Parathyroid adenoma (tissue), 2 donors: Measurements from ENCODE around the gene HBB.

Experiments used
- H2AFZ ChIP-seq: fragments of 300-600 bp; sonication (generic); one replicate; pipeline ENCODE4 v1.7.0; 2017; ENCODE audit warnings: antibody characterized with exemption, mild to moderate bottlenecking
- H3K27ac ChIP-seq: fragments of 300-600 bp; sonication (generic); one replicate; pipeline ENCODE4 v1.7.0; 2017
- H3K27me3 ChIP-seq: fragments of 300-600 bp; sonication (generic); one replicate; pipeline ENCODE4 v1.7.0; 2017; ENCODE audit warnings: low read length; ENCODE audit not compliant: control insufficient read depth, insufficient read depth
- H3K36me3 ChIP-seq: fragments of 300-600 bp; sonication (generic); one replicate; pipeline ENCODE4 v1.7.0; 2017; ENCODE audit warnings: low read length; ENCODE audit not compliant: control insufficient read depth, insufficient read depth
- H3K4me1 ChIP-seq: fragments of 300-600 bp; sonication (generic); one replicate; pipeline ENCODE4 v1.7.0; 2017; ENCODE audit warnings: control low read depth
- H3K4me2 ChIP-seq: fragments of 300-600 bp; sonication (generic); one replicate; pipeline ENCODE4 v1.7.0; 2017; ENCODE audit warnings: low read length
- H3K4me3 ChIP-seq: fragments of 300-600 bp; sonication (generic); one replicate; pipeline ENCODE4 v1.7.0; 2017; ENCODE audit warnings: low read depth, low read length
- H3K79me2 ChIP-seq: fragments of 300-600 bp; sonication (generic); one replicate; pipeline ENCODE4 v1.7.0; 2017; ENCODE audit warnings: control low read depth
- H3K9ac ChIP-seq: fragments of 300-600 bp; sonication (generic); one replicate; pipeline ENCODE4 v1.7.0; 2017; ENCODE audit warnings: mild to moderate bottlenecking
- H3K9me3 ChIP-seq: fragments of 300-600 bp; sonication (generic); one replicate; pipeline ENCODE4 v1.7.0; 2017; ENCODE audit warnings: low read length; ENCODE audit not compliant: control insufficient read depth
- CTCF ChIP-seq: fragments of 300-600 bp; sonication (generic); IDR thresholded peaks from one replicate; pipeline ENCODE4 v1.7.0; 2017; ENCODE audit warnings: antibody characterized with exemption, mild to moderate bottlenecking
- donor health status: primary hyperparathyroidism.

HBB gene

GRCh38 chr11:5226732-5227310, at the start of gene HBB:
TSS of gene HBB (minus strand) at chr11:5227071. CDS start at chr11:5227021, 50 bp downstream.
- no peaks in the 10 kb centered on the region for H3K79me2 ChIP-seq
- no peak within 1 kb of the TSS for H3K4me3 ChIP-seq
- H3K9me3 ChIP-seq, result no peaks in the 10 kb centered on the region
- no peaks in the 10 kb centered on the region for H3K27me3 ChIP-seq
- H3K9ac ChIP-seq, result no peak within 1 kb of the TSS
- no peaks in the 10 kb centered on the region for H3K36me3 ChIP-seq
- no peak within 1 kb of the TSS for H3K4me2 ChIP-seq
- H2AFZ ChIP-seq, result no peak within 1 kb of the TSS
- no peaks in the 10 kb centered on the region for H3K4me1 ChIP-seq
- no peak for TF ChIP-seq CTCF
- H3K27ac ChIP-seq, result no peak within 1 kb of the TSS

- Histone ChIP-seq H3K27me3 (no peaks in the 10 kb centered on the region), H3K4me3 (no peak overlapping the region), H3K9ac (no peak overlapping the region), H2AFZ (no peak overlapping the region), H3K36me3 (no peaks in the 10 kb centered on the region), H3K4me2 (no peak overlapping the region), H3K4me1 (no peaks in the 10 kb centered on the region), H3K9me3 (no peaks in the 10 kb centered on the region), H3K27ac (no peak overlapping the region), H3K79me2 (no peaks in the 10 kb centered on the region)
- TF ChIP-seq CTCF, result no peak
Measured at GRCh38 chr11:5275369-5276110, 48.7 kb upstream of the HBB start.

GRCh38 chr11:5274395-5274794, 47.5 kb upstream of the HBB start:
- H3K27ac ChIP-seq, result no peak overlapping the region
- no peaks in the 10 kb centered on the region for H3K27me3 ChIP-seq
- H3K9ac ChIP-seq, result no peak overlapping the region
- no peak overlapping the region for H3K4me3 ChIP-seq
- no peaks in the 10 kb centered on the region for H3K36me3 ChIP-seq
- H2AFZ ChIP-seq, result no peak overlapping the region
- no peaks in the 10 kb centered on the region for H3K9me3 ChIP-seq
- H3K4me2 ChIP-seq, result no peak overlapping the region
- TF ChIP-seq CTCF, result no peak
- H3K79me2 ChIP-seq, result no peaks in the 10 kb centered on the region
- no peaks in the 10 kb centered on the region for H3K4me1 ChIP-seq

GRCh38 chr11:5272395-5273017, 45.6 kb upstream of the HBB start:
- no peaks in the 10 kb centered on the region for H3K27me3 ChIP-seq
- no peaks in the 10 kb centered on the region for H3K4me1 ChIP-seq
- no peak overlapping the region for H3K27ac ChIP-seq
- H3K4me2 ChIP-seq, result no peak overlapping the region
- no peak overlapping the region for H2AFZ ChIP-seq
- H3K9me3 ChIP-seq, result no peaks in the 10 kb centered on the region
- TF ChIP-seq CTCF, result no peak
- H3K36me3 ChIP-seq, result no peaks in the 10 kb centered on the region
- no peak overlapping the region for H3K9ac ChIP-seq
- H3K79me2 ChIP-seq, result no peaks in the 10 kb centered on the region
- H3K4me3 ChIP-seq, result no peak overlapping the region
